Astrocyte (in vitro differentiated cells and primary cell): ENCODE measurements around the gene DYNLT4.

ENCODE experiments used
- EZH2 ChIP-seq: IDR thresholded peaks from 2 replicates; pipeline ENCODE4 v1.6.1; 2012; ENCODE audit warnings: mild to moderate bottlenecking, low read length, inconsistent platforms; ENCODE audit not compliant: insufficient read depth
- TF ChIP-seq, protein P1 (sequence below): IDR thresholded peaks from 2 replicates; pipeline ENCODE4 v1.5.1; 2011; ENCODE audit warnings: low read depth, mild to moderate bottlenecking, inconsistent platforms, low read length, moderate library complexity; ENCODE audit not compliant: insufficient read depth

DNA sequence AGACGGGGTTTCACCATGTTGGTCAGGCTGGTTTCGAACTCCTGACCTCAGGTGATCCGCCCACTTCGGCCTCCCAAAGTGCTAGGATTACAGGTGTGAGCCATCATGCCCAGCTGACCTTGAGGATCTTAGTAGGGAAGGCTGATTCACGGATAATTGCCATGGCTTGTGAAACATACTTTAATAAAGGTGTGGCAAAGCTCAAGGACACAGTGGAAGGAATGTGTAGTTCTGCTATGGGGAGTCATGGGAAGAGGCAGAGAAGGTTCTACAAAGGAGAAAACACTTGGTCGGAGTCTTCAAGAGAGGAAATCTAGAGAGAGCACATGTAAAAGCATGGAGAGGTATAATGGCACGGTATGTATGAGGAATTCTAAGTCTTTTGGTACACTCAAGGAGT is 48.6 kb upstream of the DYNLT4 start:
- TF ChIP-seq, protein P1, sequence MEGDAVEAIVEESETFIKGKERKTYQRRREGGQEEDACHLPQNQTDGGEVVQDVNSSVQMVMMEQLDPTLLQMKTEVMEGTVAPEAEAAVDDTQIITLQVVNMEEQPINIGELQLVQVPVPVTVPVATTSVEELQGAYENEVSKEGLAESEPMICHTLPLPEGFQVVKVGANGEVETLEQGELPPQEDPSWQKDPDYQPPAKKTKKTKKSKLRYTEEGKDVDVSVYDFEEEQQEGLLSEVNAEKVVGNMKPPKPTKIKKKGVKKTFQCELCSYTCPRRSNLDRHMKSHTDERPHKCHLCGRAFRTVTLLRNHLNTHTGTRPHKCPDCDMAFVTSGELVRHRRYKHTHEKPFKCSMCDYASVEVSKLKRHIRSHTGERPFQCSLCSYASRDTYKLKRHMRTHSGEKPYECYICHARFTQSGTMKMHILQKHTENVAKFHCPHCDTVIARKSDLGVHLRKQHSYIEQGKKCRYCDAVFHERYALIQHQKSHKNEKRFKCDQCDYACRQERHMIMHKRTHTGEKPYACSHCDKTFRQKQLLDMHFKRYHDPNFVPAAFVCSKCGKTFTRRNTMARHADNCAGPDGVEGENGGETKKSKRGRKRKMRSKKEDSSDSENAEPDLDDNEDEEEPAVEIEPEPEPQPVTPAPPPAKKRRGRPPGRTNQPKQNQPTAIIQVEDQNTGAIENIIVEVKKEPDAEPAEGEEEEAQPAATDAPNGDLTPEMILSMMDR: no peak
- TF ChIP-seq EZH2: no peak
